ENCODE measurements around the gene EEPD1. TPM values are rescaled to one million over a fixed set of nuclear protein-coding genes. Genes with fewer than 3 reads are reported as not detected.

EEPD1 gene
- polyA plus RNA-seq, 3 donors from 2014 or later: 1.3 to 4.4 (median 2.1) TPM

DNA sequence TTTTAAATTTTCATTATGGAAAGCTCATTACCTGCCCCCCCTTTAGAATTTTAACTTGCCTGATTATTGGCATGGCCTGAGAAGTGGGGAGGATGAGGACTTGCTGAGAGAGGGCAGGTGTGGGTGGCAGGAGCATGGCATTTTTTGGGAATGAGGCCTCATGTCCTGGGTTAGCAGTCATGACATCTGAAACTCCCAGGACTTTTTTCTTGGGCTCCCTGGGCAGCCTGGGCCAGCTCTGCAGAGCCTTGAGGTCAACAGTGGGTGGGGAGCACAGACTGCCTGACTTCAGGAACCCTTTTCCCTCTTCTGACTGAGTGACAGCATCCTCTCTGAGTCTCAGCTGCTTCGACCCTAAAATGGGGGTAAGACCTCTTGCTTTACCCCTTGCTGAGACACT, 46.3 kb downstream of the EEPD1 start:
- no peak overlapping the region for H3K27ac Mint-ChIP-seq
- H3K9me3 Mint-ChIP-seq: no peaks in the 10 kb centered on the region
- no peak for DNase-seq
- no peaks in the 10 kb centered on the region for H3K36me3 Mint-ChIP-seq
- H3K4me3 Mint-ChIP-seq: no peak overlapping the region
- H3K27me3 Mint-ChIP-seq (ENCODE audit: low read depth in 3 of 3): peaks cover 0 to 3% (median 2%) of the 10 kb centered on the region in 3 donors
- H3K4me1 Mint-ChIP-seq: peaks cover 0 to 3% of the 10 kb centered on the region in 2 donors

DNA sequence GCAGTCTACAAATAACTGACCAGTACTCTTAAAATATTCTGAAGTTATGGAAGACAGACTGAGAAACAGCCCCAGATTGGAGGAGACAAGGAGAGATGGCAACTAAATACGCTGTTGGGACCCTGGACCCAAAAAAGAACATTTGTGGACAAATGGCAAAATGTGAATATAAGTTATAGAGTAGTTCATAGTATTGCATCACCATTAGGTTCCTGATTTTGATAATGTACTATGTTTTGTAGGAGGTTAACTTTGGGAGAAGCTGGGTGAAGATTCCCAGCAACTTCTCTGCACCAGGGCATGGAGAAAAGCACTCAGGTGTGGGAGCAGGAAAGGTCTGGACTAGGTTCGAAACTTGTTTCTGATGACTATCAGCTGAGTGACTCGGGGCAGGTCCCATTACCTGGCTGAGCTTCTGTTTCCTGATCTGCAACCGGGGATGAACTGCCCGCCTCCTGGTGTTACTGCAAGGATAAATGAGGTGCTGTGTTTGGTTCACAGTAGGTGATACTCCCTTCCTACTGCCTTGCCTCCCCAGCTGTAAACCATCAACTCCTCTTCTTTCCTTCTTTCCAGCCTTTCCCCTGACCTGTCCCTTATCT, 48.2 kb downstream of the EEPD1 start:
- Mint-ChIP-seq H3K27me3 (ENCODE audit: low read depth in 3 of 3) (peaks cover 0 to 3% (median 2%) of the 10 kb centered on the region in 3 donors), H3K4me3 (no peak overlapping the region), H3K4me1 (peaks cover 0 to 3% of the 10 kb centered on the region in 2 donors), H3K9me3 (no peaks in the 10 kb centered on the region), H3K36me3 (no peaks in the 10 kb centered on the region), H3K27ac (no peak overlapping the region)
- no peak for DNase-seq

DNA sequence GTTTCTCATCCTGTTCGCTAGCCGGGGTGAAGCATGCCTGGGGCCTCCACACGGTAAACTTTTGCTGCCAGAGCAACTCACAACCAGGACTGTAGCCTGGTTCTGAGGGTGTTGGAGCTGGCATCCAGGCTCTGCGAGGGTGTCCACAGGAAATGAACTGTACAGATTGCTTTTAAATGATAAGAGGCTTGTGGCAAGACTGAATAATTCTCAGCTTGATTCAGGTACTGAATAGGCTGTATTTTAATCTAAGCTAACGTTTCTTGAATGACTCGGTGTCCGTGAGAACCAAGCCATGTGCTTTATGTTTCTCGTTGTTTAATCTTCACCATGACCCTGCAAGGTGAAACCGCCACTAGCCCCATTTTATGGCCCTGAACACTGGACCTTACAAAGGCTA, 49.3 kb downstream of the EEPD1 start:
- Mint-ChIP-seq H3K9me3 (no peaks in the 10 kb centered on the region), H3K27me3 (ENCODE audit: low read depth in 3 of 3) (peaks cover 0 to 3% (median 2%) of the 10 kb centered on the region in 3 donors), H3K4me1 (peaks cover 1 to 3% of the 10 kb centered on the region in 2 donors), H3K27ac (no peak overlapping the region), H3K4me3 (no peak overlapping the region), H3K36me3 (no peaks in the 10 kb centered on the region)
- DNase-seq: no peak

DNA sequence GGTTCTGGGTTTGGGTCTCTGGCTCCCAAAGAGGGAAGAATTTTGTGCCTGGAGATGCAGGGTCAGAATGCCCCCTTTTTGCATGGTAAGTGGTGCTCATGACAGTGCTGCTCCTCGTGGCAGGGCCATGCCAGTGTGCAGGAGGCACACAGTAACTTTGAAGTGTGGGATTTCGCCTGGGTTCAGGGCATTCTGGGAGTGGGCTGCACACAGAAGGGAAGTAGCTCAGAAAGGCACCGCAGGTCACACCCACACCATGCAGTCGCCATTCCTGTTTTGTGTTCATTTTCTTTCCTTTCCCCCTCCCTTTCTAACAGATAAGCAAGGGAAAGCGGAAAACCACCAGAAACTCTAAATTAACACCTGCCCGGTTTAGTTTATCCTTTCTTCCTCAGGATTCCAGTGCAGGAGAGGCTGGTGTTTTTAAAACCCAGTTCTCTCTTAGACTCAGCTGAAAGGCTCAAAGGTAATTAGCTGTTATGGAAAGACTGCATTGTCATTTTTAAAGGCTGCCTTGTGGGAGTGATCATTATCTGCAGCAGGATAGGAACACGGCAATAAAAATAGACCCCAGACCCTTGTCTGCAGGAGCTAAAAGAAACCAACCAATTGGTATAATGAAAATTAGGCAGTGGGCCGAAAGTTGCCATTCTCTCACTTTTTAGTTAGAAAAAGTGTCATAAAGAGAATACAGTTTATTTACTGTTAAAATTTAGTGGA, 50.2 kb downstream of the EEPD1 start:
- peaks cover 9 to 11% of the 10 kb centered on the region in 2 donors for H3K4me1 Mint-ChIP-seq
- peaks cover 0 to 3% (median 2%) of the 10 kb centered on the region in 3 donors for H3K27me3 Mint-ChIP-seq (ENCODE audit: low read depth in 3 of 3)
- no peaks in the 10 kb centered on the region for H3K9me3 Mint-ChIP-seq
- H3K27ac Mint-ChIP-seq: no peak overlapping the region
- no peak overlapping the region for H3K4me3 Mint-ChIP-seq
- H3K36me3 Mint-ChIP-seq: no peaks in the 10 kb centered on the region
- no peak for DNase-seq

DNA sequence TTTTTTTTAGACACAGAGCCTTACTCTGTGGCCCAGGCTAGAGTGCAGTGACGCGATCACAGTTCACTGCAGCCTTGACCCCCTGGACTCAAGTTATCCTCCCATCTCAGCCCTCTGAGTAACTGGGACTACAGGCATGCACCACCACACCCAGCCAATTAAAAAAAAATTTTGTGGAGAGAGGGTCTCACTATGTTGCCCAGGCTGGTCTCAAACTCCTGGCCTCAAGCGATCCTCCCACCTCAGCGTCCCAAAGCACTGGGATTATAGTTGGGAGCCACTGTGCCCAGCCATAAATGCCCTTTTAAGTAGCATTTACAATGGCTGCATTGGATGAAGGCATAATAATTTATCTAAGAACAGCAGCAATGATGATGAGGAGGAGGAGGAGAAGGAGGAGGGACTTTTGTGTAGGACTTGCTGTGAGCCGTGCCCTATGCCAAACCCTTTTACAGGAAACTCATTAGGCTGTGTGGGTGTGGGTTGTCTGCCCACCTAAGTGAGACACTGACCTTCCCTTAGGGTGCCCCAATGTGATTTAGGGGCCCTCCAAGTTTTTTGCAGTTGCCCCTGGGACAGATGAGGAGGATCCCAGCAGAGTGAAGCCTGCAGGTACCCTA, 51.1 kb downstream of the EEPD1 start:
- no peak overlapping the region for H3K27ac Mint-ChIP-seq
- H3K27me3 Mint-ChIP-seq (ENCODE audit: low read depth in 3 of 3): peaks cover 0 to 3% (median 0%) of the 10 kb centered on the region in 3 donors
- H3K4me3 Mint-ChIP-seq: no peak overlapping the region
- no peaks in the 10 kb centered on the region for H3K36me3 Mint-ChIP-seq
- no peaks in the 10 kb centered on the region for H3K9me3 Mint-ChIP-seq
- H3K4me1 Mint-ChIP-seq: peaks cover 12% of the 10 kb centered on the region in 2 donors
- DNase-seq: no peak

DNA sequence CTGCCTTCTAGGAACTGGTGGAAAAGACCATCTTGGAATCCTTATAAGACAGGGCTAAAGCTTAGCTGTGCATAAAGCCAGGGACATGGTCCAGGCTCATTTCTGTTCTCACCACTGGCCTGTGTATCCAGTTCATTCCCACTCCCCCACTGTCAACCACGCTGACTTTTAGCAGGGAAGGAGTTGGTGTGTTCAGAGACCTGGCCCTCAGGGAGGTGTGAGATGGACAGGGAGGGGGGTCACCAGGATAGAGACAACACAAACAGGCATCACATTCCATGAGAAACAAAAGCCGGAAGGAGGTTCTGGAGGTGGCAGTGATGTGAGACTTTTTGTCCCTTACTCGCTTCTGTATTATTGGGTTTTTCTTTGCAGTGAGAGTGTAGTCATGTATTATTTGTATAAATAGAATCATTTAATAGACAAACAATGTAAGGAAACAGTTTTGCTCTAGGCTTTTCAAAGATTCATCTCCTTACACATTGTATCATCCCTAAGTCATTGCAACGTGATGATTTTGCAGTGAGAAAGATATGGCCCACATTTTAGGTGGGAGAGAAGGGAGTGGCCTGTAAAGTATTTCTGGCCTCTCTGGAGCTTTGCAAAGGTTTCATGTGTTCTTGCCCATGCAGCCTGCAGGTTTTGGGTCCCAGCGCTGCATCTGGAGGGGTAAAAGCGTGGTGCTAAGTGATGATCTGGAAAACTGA, 52.0 kb downstream of the EEPD1 start:
- Mint-ChIP-seq H3K9me3 (no peaks in the 10 kb centered on the region), H3K36me3 (no peaks in the 10 kb centered on the region), H3K4me3 (no peak overlapping the region), H3K27ac (no peak overlapping the region), H3K4me1 (peaks cover 12 to 14% of the 10 kb centered on the region in 2 donors), H3K27me3 (ENCODE audit: low read depth in 3 of 3) (peaks cover 0 to 1% (median 0%) of the 10 kb centered on the region in 3 donors)
- DNase-seq: no peak

DNA sequence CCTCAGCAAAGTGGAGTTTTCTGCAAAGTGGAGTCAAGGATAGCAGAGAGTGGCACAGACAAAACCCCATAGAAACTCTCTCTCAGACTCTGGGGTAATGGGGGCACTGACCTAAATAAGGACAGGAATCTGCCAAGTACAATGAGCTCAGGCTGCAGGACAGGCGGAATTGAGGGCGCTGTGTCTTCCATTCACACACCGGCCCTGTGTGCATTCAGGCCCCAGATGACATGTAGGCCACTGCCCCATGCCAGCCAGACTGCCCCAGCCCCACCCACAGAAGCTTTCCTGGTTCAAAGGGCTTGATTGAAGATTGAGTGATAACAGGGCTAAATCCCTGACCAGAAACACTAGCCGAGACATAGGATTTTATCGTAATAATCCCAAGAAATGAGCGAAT, 52.7 kb downstream of the EEPD1 start:
- Mint-ChIP-seq H3K27me3 (ENCODE audit: low read depth in 3 of 3) (peaks cover 0 to 2% (median 2%) of the 10 kb centered on the region in 3 donors), H3K36me3 (no peaks in the 10 kb centered on the region), H3K4me3 (no peak overlapping the region), H3K9me3 (no peaks in the 10 kb centered on the region), H3K27ac (no peak overlapping the region), H3K4me1 (peaks cover 12 to 14% of the 10 kb centered on the region in 2 donors)
- DNase-seq: no peak

DNA sequence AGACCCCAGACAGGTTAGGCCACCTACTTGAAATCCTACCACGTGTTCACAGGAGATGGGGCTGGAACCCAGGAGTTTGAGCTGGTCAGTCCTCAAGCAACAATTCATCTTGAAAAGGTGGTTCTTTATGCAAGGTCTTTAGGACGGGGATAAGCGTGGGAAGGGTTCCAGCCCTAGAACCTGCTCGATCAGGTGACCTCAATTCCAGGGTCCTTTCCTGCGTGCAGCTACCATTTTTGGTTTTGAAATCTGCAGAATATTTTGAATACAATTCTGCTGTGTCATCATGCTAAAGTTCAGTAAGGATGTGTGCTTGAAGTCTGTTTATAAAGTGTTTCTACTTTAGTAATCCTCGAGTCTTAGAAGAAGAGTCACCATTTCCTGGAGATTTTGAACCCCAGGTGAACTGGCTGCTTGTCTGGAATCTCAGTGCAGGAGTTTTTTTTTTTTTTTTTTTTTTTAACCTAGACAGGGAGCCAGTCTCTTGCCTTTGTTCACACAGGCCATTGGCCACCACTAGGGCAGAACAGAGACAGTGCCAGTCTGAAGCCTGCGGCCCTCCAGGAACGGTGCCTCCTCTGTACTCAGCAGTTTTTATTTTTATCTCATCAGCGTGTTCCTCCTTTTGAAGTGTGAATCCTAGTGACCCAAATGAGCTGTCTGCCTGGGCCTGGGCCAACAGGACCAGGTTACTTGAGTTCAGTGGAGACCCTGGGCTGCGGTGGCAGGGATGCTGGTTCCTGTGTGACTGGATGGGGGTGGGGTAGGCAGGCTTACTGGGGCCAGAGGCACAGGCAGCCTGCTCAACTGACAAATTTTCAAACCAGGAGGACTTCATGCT, 54.6 kb downstream of the EEPD1 start:
- Mint-ChIP-seq H3K27ac (no peak overlapping the region), H3K4me1 (peaks cover 12 to 14% of the 10 kb centered on the region in 2 donors), H3K4me3 (no peak overlapping the region), H3K27me3 (ENCODE audit: low read depth in 3 of 3) (peaks cover 0 to 7% (median 2%) of the 10 kb centered on the region in 3 donors), H3K36me3 (no peaks in the 10 kb centered on the region), H3K9me3 (no peaks in the 10 kb centered on the region)
- DNase-seq: peak in 2 of 3 donors; percentile 3 to 9

DNA sequence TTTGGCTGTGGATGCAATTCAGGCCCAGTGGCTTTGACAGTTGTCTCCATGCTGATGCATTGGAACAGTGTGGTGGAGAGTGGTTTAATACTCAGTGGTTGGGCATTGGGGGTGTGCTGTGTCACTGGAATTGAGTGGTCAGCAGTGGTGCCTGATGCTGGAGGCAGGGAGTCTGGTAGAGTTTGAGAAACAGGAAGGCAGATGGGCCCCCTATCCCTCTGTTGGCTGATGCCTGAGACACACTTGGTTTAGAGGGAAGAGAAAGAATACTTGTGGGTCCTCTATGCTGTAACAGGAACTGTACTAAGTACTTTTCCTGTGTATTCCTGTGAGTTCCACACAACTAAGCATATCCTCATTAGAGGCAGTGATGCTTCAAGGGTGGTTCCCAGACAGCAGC, 55.4 kb downstream of the EEPD1 start:
- no peaks in the 10 kb centered on the region for H3K9me3 Mint-ChIP-seq
- H3K27me3 Mint-ChIP-seq (ENCODE audit: low read depth in 3 of 3): peaks cover 0 to 7% (median 2%) of the 10 kb centered on the region in 3 donors
- H3K4me3 Mint-ChIP-seq: no peak overlapping the region
- no peaks in the 10 kb centered on the region for H3K36me3 Mint-ChIP-seq
- no peak for DNase-seq
- peaks cover 11 to 12% of the 10 kb centered on the region in 2 donors for H3K4me1 Mint-ChIP-seq
- no peak overlapping the region for H3K27ac Mint-ChIP-seq

DNA sequence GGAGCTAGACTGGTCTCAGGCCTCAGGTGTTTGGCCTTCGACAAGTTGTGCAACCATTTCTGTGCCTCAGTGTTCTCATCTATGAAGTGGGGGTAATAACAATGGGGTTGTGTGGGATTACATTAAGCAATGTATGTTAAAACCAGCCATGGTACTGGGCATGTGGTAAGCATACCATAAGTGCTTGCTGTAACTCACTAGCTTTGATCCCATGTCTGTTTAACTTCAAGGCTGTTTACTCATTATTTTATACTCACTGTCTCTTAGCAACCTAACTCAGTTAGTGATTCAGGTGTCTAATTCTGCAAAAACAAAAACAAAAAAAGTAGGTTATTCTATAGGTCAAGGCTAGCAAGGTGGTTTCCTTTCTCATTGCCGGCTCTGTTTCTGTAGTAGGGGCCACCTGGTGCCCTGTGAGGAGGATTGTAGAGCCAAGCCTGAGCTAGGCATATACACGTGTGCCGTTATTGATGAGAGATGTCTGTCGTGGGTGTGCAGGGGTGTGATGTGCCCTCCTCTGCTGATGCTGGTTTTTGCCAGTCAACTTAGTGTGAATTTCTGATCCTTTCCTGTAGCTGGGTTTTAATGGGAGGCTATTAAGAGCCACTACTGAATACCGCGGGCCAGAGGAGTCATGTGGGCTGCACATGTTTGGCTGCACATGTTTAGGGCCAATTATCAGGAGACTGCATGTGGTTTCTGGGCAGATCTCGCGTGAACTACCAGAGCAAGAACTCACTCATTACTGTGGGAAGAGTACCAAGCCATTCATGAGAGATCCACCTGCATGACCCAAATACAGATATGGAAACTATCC, 56.2 kb downstream of the EEPD1 start:
- Mint-ChIP-seq H3K9me3 (no peaks in the 10 kb centered on the region), H3K27ac (no peak overlapping the region), H3K36me3 (no peaks in the 10 kb centered on the region), H3K4me3 (no peak overlapping the region), H3K4me1 (peaks cover 11 to 12% of the 10 kb centered on the region in 2 donors), H3K27me3 (ENCODE audit: low read depth in 3 of 3) (peaks cover 0 to 7% (median 2%) of the 10 kb centered on the region in 3 donors)
- no peak for DNase-seq

DNA sequence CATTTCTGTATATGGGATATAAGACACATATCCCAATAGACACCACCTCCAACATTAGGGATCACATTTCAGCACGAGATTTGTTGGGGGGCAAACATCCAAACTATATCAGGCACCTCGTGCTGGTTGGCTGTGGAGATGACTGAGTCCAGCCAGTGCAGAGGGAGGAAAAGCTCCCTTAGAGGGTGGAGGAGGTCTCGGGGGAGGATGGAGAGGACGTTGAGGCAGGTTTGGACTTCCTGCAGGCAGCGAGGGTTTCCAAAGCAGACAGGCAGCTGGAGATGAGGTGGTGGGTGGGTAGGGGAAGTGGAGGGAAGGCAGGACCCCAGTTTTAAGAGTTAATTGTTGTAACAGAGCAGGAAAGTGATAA, 56.7 kb downstream of the EEPD1 start:
- Mint-ChIP-seq H3K9me3 (no peaks in the 10 kb centered on the region), H3K27ac (no peak overlapping the region), H3K4me3 (no peak overlapping the region), H3K27me3 (ENCODE audit: low read depth in 3 of 3) (peaks cover 0 to 7% (median 2%) of the 10 kb centered on the region in 3 donors), H3K4me1 (peaks cover 11 to 12% of the 10 kb centered on the region in 2 donors), H3K36me3 (no peaks in the 10 kb centered on the region)
- DNase-seq: no peak

DNA sequence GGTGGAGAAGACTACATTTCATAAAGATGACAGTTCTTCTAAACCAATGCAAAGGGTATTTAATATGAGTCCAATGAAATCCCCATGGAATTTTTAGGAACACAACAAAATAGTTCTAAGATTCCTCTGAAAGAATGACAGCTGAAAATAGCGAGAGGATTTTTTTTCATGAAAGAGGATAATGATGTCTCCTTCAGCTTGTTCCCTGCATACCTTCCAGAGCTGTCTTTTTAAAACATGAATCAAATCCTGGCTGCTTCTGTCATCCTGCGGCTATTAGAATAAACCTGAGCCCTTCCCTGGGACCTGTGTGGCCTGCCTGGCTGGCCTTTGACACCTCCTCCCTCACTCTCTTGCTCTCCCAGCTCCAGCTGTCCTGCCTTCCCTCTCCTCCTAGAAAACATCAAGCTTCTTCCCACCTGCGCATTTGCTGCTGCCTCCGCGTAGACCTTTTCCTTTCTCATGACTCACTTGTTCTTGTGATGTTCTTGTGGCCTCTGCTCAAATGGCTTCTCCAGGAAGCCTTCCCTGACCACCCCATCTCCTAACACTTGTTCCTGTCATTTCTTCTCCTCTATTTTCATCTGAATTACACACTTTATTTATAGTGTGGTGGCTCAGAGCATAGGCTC, 57.4 kb downstream of the EEPD1 start:
- H3K4me3 Mint-ChIP-seq: no peak overlapping the region
- DNase-seq: no peak
- no peaks in the 10 kb centered on the region for H3K36me3 Mint-ChIP-seq
- peaks cover 11 to 12% of the 10 kb centered on the region in 2 donors for H3K4me1 Mint-ChIP-seq
- H3K27me3 Mint-ChIP-seq (ENCODE audit: low read depth in 3 of 3): peaks cover 0 to 7% (median 2%) of the 10 kb centered on the region in 3 donors
- H3K9me3 Mint-ChIP-seq: no peaks in the 10 kb centered on the region
- H3K27ac Mint-ChIP-seq: peak overlapping the region in 1 of 6 donors; percentile 4
